ENCODE results near the gene AURKB.
"Not testable (repeated sequence)": the region's sequence is repeated elsewhere in the genome, so short reads cannot be mapped to it uniquely, and the experiment has no call there.

Gene AURKB

GRCh38 chr17:8224891-8225812, 14.8 kb upstream of the AURKB start:
- no peak for DNase-seq (ENCODE audit: low spot score)

- peak; percentile 42 for DNase-seq (ENCODE audit: low spot score)
Observed at GRCh38 chr17:8223356-8224126, 13.2 kb upstream of the AURKB start.

GRCh38 chr17:8222630-8223355, 12.4 kb upstream of the AURKB start:
- DNase-seq (ENCODE audit: low spot score): peak; percentile 90

- no peak for DNase-seq (ENCODE audit: low spot score)
Observed at GRCh38 chr17:8222380-8222629, 11.9 kb upstream of the AURKB start.

DNA sequence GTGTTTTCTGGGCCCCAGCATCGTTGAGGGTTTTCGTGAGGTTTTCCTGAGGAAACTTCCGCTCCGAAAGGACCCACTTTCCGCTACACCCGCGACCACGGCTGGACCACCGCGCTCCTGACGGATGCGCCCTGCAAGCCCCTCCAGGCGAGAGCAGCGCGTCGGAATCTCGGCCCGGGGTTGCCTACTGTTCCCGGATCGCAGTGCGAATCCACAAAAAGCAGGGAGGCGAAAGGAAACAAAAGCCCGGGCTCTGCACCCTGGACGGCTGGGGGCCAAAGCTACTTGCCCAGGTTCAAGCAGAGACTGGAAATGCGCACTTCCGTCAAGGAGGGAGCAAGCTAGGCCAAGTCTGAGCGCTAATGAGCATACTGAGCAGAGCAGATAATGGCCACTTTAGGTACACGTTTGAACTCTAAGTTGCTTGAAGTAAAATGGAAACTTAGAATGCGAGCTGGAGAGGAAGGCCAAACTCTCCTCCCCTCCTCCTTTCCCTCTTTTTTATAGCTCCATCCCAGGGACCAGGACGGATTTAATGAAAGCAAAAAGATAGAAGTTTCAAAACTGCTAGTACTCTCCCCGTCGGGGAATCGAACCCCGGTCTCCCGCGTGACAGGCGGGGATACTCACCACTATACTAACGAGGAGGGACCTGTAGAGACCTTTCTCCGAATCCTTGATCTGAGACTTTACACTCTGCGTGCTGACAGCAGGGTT, 11.4 kb upstream of the AURKB start:
- DNase-seq (ENCODE audit: low spot score): peak; percentile 60

- DNase-seq (ENCODE audit: low spot score): peak; percentile 72
Observed at GRCh38 chr17:8220783-8221662, 10.6 kb upstream of the AURKB start.

DNA sequence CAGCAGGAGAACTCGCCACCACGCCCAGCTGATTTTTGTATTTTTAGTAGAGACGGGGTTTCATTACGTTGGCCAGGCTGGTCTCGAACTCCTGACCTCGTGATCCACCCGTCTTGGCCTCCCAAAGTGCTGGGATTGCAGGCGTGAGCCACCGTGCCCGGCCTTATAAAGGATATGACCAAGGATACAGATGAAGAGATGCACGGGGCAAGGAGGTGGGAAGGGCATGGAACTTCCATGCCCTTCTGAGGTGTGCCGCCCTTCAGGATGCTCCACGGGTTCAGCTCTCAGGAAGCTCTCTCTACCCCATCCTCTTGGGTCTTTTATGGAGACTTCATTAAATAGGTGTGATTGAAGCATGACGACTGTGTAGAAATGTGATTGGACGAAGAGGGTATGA, 3.6 kb upstream of the AURKB start:
- not testable (repeated sequence) for DNase-seq (ENCODE audit: low spot score)

DNA sequence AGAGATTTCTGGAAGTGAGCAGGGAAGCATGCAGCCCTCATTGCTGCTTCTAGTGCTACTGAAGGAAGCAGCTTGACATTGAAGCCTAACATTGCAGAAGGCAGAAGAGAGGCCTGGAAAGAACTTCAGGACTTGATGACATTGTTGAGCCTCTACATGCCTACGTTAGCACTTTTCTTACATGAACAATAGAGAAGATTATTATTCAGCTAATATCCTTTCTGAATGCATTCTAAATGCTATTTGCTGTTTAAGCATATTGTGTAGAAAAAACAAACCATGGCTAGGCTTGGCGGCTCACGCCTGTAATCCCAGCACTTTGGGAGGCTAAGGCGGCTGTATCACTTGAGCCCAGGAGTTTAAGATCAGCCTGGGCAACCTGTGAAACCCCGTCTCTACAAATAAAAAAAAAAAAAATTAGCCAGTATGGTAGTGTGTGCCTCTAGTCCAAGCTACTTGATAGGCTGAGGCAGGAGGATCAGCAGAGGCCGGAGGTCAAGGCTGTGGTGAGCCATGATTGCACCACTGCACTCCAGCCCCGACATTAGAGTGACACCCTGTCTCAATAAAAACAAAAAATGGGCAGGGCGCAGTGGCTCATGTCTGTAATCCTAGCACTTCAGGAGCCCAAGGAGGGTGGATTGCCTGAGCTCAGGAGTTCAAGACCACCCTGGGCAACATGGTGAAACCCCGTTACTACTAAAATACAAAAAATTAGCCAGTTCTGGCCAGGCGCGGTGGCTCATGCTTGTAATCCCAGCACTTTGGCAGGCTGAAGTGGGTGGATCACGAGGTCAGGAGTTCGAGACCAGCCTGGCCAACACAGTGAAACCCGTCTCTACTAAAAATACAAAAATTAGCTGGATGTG, 2.2 kb upstream of the AURKB start:
- no peak for DNase-seq (ENCODE audit: low spot score)

DNA sequence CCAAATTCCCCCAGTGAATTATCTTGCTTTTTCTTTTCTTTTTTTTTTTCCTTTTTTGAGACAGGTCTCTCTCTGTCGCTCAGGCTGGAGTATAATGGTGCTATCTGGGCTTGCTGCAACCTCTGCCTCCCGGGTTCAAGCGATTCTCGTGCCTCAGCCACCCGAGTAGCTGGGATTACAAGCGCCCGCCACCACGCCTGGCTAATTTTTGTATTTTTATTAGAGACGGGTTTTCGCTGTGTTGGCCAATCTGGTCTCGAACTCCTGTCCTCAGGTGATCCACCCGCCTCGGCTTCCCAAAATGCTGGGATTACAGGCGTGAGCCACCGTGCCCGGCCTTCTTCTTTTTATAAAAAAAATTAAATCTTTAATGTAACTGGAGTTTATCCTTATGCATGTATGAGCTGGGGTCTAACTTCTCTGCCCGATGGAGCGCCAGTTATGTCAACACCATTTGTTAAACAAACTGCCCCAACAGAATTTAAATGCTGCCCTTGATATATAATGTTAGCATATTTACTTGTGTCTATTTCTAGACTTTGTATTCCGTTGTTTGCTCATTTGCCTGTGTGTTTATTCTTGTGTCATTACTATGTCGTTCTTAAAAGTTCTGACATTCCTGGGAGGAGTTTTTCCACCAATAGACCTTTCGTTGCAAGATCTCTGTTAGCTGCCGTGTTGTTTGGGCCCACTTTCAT, 535 bp upstream of the AURKB start:
- DNase-seq (ENCODE audit: low spot score): no peak

GRCh38 chr17:8206536-8206935, 3.8 kb downstream of the AURKB start:
- DNase-seq (ENCODE audit: low spot score): no peak

DNA sequence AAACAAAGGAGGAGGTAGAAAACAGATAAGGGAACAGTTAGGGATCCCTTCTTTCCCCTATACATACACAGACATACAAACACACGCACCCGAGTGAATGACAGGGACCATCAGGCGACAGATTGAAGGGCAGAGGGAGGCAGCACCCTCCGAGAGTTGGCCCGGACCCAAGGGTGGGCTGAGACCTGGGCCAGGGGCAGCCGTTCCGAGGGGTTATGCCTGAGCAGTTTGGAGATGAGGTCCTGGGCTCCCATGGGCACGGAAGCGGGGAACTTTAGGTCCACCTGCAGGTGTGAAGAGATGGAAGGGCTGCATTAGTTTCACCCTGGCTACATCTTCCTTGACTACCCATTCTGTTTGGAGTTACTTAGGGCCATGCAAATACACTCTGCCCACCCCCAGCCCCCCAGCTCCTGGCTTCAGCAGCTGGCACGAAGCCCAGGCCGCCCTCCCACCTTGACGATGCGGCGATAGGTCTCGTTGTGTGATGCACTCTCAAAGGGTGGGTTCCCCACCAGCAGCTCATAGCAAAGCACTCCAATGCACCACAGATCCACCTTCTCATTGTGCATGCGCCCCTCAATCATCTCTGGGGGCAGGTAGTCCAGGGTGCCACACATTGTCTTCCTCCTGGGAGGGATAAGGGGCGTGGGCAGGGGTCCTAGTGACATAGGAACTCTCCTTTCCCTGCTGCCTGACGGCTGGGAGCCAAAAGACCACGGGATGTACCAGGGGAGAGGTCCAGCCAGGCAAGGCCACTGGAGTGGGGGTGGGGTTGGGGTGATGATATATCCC, 5.4 kb downstream of the AURKB start:
- no peak for DNase-seq (ENCODE audit: low spot score)

- DNase-seq (ENCODE audit: low spot score): peak; percentile 60
Observed at GRCh38 chr17:8192070-8192815, 18.1 kb downstream of the AURKB start.

DNA sequence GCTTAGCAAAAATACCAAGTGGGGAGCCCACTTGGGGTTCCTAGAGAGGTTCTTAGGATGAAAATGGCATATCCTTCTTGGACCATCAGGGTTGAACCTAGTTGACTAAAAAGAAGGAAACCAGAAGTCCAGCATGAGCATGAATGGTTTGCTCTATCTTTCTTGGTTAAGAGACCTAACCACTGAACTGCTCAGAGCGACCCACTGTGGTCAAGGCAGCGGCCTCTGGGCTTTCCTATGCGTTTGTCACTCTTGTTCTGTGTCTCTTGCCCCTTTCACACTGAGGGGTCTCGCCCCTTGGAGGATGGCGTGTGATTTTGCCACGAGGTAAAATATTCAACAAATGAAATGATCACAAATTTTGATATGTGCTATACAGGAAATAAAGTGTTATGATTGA, 19.9 kb downstream of the AURKB start:
- no peak for DNase-seq (ENCODE audit: low spot score)

GRCh38 chr17:8189711-8190477, 20.5 kb downstream of the AURKB start, which contains the start of gene BORCS6:
TSS of gene BORCS6 (minus strand) at chr17:8190180. CDS start at chr17:8190140, 40 bp downstream.
- peak; percentile 97 for DNase-seq (ENCODE audit: low spot score)

DNA sequence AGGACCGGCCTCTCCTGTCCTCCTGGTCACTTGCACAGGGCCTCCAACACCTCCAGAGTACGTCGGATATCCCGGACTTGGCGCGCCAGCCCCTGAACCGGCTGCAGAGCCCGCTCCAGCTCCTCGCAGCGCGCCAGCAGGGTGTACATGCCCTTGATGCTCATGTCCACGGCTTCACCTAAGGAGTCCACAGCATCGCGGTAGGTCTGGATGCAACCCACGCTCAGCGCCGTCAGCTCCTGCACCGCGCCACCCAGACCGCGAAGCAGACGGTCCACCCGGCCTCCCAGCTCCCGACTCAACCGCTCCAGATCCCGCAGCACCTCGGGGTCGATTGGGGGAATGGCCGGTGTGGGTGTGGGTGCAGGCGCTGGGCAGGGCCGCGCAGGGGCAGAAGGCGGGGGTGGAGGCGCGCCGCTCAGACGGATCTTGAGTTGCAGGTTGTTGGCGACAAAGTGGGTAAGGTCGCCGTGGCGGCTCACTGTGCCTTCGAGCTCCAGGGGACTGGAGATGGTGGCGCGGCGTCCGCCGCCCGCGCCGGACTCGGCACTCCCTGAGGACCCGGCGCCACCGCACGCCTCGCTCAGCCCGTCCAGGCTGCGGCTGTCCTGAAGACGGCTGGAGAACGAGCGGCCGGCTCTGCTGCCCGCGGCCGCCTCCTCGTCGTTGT, 21.2 kb downstream of the AURKB start:
- peak; percentile 18 for DNase-seq (ENCODE audit: low spot score)

DNA sequence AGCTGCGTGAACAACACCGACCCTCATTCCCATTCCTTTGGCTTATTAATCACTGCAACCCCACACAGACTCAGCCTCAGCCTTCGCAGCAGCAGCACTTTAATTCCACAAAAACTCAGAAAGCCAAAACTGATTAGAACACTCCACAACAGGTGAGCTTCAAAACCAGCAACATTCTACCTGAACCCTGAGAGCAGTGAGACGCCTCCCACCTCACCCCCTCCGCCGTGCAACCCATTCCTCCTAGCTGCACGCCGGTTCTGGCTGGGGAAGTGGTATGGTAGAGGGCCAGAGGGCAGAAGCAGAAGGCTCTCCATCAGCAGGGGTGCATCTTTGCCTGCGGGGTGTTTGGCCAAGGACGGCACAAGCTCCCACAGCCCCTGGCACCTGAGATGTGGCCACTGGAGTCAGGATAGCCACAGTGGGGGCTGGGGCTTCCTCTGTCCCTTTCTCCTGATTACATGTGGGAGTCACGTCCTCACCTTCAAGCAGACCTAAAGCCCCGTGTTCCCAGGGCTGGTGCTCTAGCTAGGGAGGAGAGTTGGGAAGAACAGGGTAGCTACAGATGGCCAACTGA, 22.0 kb downstream of the AURKB start:
- DNase-seq (ENCODE audit: low spot score): no peak
